Neural cell (in vitro differentiated cells): ENCODE results near the gene SH3BP5. TPM values are rescaled to one million over a fixed set of nuclear protein-coding genes. Genes with fewer than 3 reads are reported as not detected.

Experiments
- H2AFZ ChIP-seq: fragments of 200-600, 300-800 bp; sonication (generic), shearing (Covaris generic); 2 replicates; pipeline ENCODE4 v1.6.0; 2014; ENCODE audit warnings: low read depth, mild to moderate bottlenecking, antibody characterized with exemption, low read length, moderate library complexity
- H3F3A ChIP-seq: fragments of 200-600 bp; shearing (Covaris generic); 2 replicates; pipeline ENCODE4 v1.6.1; 2016; ENCODE audit warnings: mild to moderate bottlenecking, moderate library complexity, mixed read lengths, antibody characterized with exemption, low read length; ENCODE audit not compliant: insufficient read depth, poor library complexity, severe bottlenecking
- H3K27ac ChIP-seq: fragments of 200-600, 300-800 bp; sonication (generic), shearing (Covaris generic); 2 replicates; pipeline ENCODE4 v1.5.1; 2014; ENCODE audit warnings: mild to moderate bottlenecking, low read length, moderate library complexity
- H3K27me3 ChIP-seq: fragments of 300-800, 200-600 bp; sonication (generic), shearing (Covaris generic); 2 replicates; pipeline ENCODE4 v1.6.0; 2014; ENCODE audit warnings: mild to moderate bottlenecking, low read depth, low read length, moderate library complexity; ENCODE audit not compliant: insufficient read depth
- H3K36me3 ChIP-seq: fragments of 300-800, 200-600 bp; sonication (generic), shearing (Covaris generic); 2 replicates; pipeline ENCODE4 v1.5.1; 2014; ENCODE audit warnings: mild to moderate bottlenecking, antibody characterized with exemption, low read length, moderate library complexity; ENCODE audit not compliant: insufficient read depth
- H3K4me2 ChIP-seq: fragments of 300-800, 200-600 bp; sonication (generic), shearing (Covaris generic); 2 replicates; pipeline ENCODE4 v1.6.0; 2014; ENCODE audit warnings: mild to moderate bottlenecking, low read length
- H3K4me3 ChIP-seq: fragments of 300-800, 200-600 bp; sonication (generic), shearing (Covaris generic); 2 replicates; pipeline ENCODE4 v1.5.1; 2014; ENCODE audit warnings: mild to moderate bottlenecking, low read length, moderate library complexity
- H3K79me2 ChIP-seq: fragments of 200-600 bp; shearing (Covaris generic); replicated peaks from 2 replicates; pipeline ENCODE4 v1.6.0; 2014; ENCODE audit warnings: mild to moderate bottlenecking, low read length, moderate library complexity; ENCODE audit not compliant: insufficient read depth
- H3K9ac ChIP-seq: fragments of 300-800, 200-600 bp; sonication (generic), shearing (Covaris generic); 2 replicates; pipeline ENCODE4 v1.6.1; 2016; ENCODE audit warnings: mild to moderate bottlenecking, low read length, mixed read lengths
- H3K9me2 ChIP-seq: fragments of 200-600 bp; shearing (Covaris generic); 2 replicates; pipeline ENCODE4 v1.6.1; 2016; ENCODE audit warnings: mild to moderate bottlenecking, low read length, mixed read lengths; ENCODE audit not compliant: insufficient read depth
- H3K9me3 ChIP-seq: fragments of 200-600, 300-800 bp; sonication (generic), shearing (Covaris generic); 2 replicates; pipeline ENCODE4 v1.6.1; 2016; ENCODE audit warnings: mild to moderate bottlenecking, mixed run types, low read length, moderate library complexity, mixed read lengths
- H4K20me1 ChIP-seq: fragments of 200-600 bp; shearing (Covaris generic); 2 replicates; pipeline ENCODE4 v1.6.1; 2016; ENCODE audit warnings: mild to moderate bottlenecking, mixed run types; ENCODE audit not compliant: insufficient read depth
- EP300 ChIP-seq: fragments of 450-650 bp; conservative IDR thresholded peaks from 2 replicates; pipeline ENCODE4 v1.6.1; 2014; ENCODE audit warnings: antibody characterized with exemption, mild to moderate bottlenecking, moderate library complexity; ENCODE audit not compliant: poor library complexity, severe bottlenecking
- EZH2 ChIP-seq: fragments of 200-600, 300-800 bp; shearing (Covaris generic), sonication (generic); IDR thresholded peaks from 2 replicates; pipeline ENCODE4 v1.6.1; 2014; ENCODE audit warnings: antibody characterized with exemption, low read length, borderline replicate concordance, mild to moderate bottlenecking; ENCODE audit not compliant: insufficient read depth, poor library complexity, severe bottlenecking
- MXI1 ChIP-seq: fragments of 450-650 bp; conservative IDR thresholded peaks from 2 replicates; pipeline ENCODE4 v1.6.1; 2014; ENCODE audit warnings: antibody characterized with exemption, mild to moderate bottlenecking; ENCODE audit not compliant: poor library complexity, severe bottlenecking
- POLR2AphosphoS5 ChIP-seq: IDR thresholded peaks from 2 replicates; pipeline ENCODE4 v1.6.1; 2012
- RAD21 ChIP-seq: fragments of 450-650 bp; conservative IDR thresholded peaks from 2 replicates; pipeline ENCODE4 v1.6.1; 2014; ENCODE audit warnings: antibody characterized with exemption, mild to moderate bottlenecking, moderate library complexity
- SMC3 ChIP-seq: fragments of 450-650 bp; conservative IDR thresholded peaks from 2 replicates; pipeline ENCODE4 v1.6.1; 2014; ENCODE audit warnings: antibody characterized with exemption, mild to moderate bottlenecking, moderate library complexity; ENCODE audit not compliant: poor library complexity
- TAF1 ChIP-seq: IDR thresholded peaks from 2 replicates; pipeline ENCODE4 v1.6.1; 2012; ENCODE audit warnings: low read depth
- polyA plus RNA-seq: library from polyadenylated mRNA; depleted of rRNA; stranded (reverse); fragments of >200 nt; gene quantifications from 2 replicates; pipeline ENCODE4 v1.2.3, GENCODE V29; 2014
- TF ChIP-seq, protein P1 (sequence below): fragments of 450-650 bp; IDR thresholded peaks from 2 replicates; pipeline ENCODE4 v1.5.1; 2014; ENCODE audit warnings: antibody characterized with exemption, mild to moderate bottlenecking, moderate library complexity; ENCODE audit not compliant: poor library complexity, severe bottlenecking
- TF ChIP-seq, protein P2 (sequence below): IDR thresholded peaks from 2 replicates; pipeline ENCODE4 v1.6.1; 2012; ENCODE audit warnings: borderline replicate concordance

The SH3BP5 gene
- polyA plus RNA-seq, 1 donor from 2014 or later, result 166 TPM

DNA sequence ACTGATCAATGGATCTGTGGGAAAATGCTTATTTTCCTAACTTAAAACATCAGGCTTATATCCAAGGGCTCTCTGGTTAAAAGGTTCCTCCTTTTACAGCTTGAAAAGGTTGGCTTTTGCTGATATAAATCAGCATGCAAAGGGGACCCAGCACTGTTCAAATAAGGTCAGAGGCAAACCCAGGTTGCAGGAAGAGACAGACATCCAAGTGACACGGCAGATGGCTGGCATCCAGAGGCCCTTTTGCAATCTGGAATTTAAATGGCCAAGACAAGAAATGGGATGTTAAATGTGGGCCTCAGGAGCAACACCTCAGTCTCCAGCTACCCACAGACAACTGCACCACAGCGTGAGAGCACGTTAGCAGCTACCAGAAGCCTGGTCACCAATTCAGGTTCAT, 6.3 kb downstream of the SH3BP5 start:
- Histone ChIP-seq H3F3A (no peaks in the 10 kb centered on the region), H2AFZ (no peak overlapping the region), H3K9ac (no peak overlapping the region), H3K27ac (no peak overlapping the region), H3K9me3 (no peaks in the 10 kb centered on the region), H4K20me1 (no peaks in the 10 kb centered on the region), H3K79me2 (peaks cover 32% of the 10 kb centered on the region), H3K27me3 (no peaks in the 10 kb centered on the region), H3K9me2 (no peaks in the 10 kb centered on the region), H3K4me3 (no peak overlapping the region), H3K36me3 (peaks cover 3% of the 10 kb centered on the region), H3K4me2 (no peak overlapping the region)
- TF ChIP-seq EZH2 (no peak), TAF1 (no peak), EP300 (no peak), MXI1 (no peak), POLR2AphosphoS5 (no peak)
- TF ChIP-seq, protein P1, sequence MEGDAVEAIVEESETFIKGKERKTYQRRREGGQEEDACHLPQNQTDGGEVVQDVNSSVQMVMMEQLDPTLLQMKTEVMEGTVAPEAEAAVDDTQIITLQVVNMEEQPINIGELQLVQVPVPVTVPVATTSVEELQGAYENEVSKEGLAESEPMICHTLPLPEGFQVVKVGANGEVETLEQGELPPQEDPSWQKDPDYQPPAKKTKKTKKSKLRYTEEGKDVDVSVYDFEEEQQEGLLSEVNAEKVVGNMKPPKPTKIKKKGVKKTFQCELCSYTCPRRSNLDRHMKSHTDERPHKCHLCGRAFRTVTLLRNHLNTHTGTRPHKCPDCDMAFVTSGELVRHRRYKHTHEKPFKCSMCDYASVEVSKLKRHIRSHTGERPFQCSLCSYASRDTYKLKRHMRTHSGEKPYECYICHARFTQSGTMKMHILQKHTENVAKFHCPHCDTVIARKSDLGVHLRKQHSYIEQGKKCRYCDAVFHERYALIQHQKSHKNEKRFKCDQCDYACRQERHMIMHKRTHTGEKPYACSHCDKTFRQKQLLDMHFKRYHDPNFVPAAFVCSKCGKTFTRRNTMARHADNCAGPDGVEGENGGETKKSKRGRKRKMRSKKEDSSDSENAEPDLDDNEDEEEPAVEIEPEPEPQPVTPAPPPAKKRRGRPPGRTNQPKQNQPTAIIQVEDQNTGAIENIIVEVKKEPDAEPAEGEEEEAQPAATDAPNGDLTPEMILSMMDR, result no peak

DNA sequence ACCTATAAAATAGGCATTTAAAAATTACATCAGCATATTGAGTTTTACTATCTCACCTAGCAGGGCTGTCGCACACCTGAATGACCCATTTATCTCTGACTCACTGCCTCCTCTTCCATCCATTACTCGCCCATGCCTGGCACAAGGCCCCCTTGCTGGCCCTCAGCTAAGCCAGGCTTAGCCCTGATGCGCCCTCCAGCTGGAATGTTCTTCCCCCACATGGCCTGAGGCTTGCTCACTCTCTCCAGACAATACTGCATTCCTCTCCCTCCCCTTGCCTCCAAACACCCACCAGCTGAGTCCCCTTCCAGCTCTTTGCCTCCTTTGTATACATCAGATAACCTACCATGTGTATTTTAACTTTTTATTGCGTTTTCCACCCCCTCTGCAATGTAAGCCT, 7.2 kb downstream of the SH3BP5 start:
- Histone ChIP-seq H3K79me2 (peaks cover 24% of the 10 kb centered on the region), H3K9ac (no peak overlapping the region), H3K27me3 (no peaks in the 10 kb centered on the region), H2AFZ (no peak overlapping the region), H4K20me1 (no peaks in the 10 kb centered on the region), H3K27ac (no peak overlapping the region), H3K9me3 (no peaks in the 10 kb centered on the region), H3K36me3 (peaks cover 3% of the 10 kb centered on the region), H3K4me2 (no peak overlapping the region), H3K4me3 (no peak overlapping the region), H3F3A (no peaks in the 10 kb centered on the region), H3K9me2 (no peaks in the 10 kb centered on the region)
- TF ChIP-seq RAD21 (no peak), TAF1 (no peak), SMC3 (no peak), EP300 (no peak), EZH2 (no peak), POLR2AphosphoS5 (no peak), MXI1 (no peak)
- TF ChIP-seq, protein P2, sequence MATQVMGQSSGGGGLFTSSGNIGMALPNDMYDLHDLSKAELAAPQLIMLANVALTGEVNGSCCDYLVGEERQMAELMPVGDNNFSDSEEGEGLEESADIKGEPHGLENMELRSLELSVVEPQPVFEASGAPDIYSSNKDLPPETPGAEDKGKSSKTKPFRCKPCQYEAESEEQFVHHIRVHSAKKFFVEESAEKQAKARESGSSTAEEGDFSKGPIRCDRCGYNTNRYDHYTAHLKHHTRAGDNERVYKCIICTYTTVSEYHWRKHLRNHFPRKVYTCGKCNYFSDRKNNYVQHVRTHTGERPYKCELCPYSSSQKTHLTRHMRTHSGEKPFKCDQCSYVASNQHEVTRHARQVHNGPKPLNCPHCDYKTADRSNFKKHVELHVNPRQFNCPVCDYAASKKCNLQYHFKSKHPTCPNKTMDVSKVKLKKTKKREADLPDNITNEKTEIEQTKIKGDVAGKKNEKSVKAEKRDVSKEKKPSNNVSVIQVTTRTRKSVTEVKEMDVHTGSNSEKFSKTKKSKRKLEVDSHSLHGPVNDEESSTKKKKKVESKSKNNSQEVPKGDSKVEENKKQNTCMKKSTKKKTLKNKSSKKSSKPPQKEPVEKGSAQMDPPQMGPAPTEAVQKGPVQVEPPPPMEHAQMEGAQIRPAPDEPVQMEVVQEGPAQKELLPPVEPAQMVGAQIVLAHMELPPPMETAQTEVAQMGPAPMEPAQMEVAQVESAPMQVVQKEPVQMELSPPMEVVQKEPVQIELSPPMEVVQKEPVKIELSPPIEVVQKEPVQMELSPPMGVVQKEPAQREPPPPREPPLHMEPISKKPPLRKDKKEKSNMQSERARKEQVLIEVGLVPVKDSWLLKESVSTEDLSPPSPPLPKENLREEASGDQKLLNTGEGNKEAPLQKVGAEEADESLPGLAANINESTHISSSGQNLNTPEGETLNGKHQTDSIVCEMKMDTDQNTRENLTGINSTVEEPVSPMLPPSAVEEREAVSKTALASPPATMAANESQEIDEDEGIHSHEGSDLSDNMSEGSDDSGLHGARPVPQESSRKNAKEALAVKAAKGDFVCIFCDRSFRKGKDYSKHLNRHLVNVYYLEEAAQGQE, result no peak
- TF ChIP-seq, protein P1, result no peak
